ENCODE data around the gene RCAN2.

The RCAN2 gene

DNA sequence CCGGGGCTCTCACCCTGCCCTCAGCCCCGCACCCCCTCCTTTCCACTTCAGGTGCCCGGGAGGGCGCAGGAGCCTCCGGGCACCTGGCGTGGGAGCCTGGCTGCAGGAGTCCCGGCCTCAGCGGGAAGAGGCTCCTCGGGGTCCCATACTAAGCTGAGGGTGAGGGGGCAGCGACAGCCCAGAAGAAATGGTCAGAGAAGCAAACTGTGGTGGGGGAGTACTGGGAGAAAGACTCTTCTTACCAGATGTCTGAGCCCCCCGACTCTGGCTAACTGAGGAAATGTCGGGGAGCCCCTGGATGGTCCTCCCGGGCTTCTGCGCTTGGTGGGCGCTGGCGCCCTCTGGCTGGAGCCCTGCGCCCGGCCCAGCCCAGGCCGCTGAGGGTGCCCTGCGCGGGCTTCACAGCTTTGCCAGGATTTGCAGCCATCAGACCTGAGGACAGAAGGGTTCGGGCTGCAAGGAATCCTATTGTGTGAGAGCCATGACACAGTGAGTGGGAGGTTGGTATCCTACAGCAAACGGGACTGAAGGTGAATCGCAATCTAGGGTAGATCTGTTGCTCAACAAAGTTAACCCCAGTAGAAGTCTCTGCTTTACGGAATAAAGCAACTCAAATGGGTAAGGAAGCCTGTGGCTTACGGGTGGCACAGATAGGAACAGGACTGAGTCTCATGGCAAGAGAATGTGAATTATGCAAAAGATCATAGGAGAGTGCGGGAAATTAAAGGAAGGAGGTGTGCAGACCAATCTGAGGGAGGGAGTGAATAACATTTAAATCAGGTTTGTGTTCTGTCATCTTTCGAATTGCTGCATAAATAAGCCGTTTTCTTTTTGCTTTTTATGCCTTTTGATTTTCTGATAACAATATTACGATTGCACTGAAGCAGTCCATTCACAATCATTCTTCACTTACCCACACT lies 639 bp upstream of the RCAN2 start:
- DNase-seq: peak; percentile 10

DNA sequence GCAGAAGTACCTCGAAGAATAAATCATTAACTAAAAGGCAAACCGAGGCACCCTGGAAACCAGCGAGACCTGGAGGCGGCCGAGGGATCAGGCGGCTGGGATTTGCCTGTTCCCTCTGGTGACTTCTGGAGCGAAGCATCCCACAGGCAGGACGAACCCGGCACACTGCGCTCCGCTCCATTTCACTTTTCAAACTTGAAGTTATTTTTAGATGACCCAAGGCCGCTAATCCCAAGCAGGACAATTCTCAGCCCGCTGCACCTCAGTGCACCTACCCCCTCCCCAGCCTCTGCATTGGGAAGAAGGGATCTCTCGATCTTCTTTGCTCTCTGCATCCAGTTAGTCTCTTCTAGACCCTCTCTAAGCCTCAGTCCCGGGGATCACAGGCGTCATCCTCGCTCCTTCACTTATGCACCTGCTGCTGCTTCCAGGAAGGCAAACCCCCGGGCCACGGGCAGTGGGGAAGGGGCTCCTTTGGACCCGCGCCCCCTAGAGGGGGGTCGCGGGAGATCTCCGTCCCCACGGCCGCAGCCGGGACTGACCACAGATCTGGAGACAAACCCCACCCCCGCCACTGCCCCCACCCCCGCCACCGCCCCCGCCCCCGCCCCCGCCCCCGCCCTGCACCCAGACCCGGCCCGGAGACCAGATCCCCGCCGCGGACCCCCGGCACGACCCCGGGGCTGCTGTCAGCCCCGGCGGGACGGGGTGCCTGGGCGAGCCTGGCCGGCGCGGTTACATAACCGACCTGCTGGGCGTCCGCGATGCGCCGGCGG lies 636 bp downstream of the RCAN2 start:
- DNase-seq: no peak

DNA sequence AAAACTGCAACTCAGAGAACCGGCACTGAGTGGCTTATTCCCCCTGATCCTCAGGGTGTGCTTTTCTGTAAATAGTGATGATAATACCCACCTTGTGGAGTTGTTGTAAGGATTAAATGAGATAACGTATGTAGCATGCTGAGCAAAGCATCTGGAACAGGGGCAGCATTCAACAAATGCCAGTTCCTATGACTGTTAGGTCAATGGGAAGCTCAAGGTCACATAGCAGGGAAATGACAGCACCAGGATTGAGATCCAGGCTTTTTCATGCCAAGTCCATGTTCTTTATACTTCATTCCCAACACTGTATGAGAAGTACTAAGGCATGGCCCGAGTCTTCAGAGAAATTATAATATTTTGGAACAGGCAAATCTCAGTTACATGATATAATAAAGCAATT lies 5.1 kb downstream of the RCAN2 start:
- DNase-seq: no peak

DNA sequence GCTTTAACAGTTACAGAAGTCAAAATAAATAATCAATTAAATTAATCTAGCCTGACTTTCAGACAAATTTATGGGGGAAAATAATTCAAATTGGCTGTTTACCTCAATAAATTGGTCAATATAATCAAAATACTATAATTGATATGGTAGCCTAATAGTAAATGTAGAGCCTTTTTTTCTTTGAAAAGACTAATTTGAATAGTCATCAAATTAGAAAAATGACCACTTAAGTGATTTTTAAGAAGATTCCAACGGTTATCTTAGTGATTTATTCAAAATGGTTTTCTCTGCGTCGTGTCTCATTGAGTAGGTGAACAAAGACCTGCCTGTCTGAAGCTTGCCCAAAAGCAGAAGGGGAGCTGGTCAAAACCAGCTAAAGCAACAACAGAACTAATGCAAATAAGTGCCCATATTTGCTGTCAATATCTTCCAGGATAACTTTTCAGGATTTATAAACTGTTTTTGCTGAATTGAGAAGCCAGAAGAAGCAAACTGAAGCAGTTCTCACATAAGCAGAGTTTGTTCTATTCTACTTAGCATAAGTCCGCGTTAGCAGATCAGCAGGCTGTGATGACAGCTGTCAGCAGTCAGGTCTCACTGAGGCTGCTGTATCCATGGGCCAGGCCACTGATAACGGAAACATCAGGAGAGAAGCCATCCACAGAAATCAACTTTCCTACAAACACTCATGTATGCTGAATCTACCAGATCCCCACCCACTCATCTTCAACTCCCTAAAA lies 7.0 kb downstream of the RCAN2 start:
- DNase-seq: no peak

DNA sequence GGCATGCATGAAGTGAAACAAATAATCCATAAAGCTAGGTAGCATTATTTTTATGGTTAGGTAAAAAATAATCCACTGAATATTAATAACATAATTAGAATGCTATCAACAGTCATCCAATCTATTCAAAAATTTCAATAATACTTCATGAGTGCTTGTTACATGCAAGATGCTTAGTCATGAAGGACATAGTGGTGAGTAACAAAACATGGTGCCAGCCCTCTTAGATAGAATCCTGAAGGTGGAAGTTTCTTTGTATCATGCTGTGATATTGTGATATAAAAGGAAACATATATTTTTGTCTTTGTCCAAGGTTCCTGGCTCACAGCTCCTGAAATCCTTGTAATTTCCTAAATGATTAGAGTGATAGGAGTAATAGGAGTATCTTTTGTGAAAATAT lies 14.9 kb downstream of the RCAN2 start:
- no peak for DNase-seq

DNA sequence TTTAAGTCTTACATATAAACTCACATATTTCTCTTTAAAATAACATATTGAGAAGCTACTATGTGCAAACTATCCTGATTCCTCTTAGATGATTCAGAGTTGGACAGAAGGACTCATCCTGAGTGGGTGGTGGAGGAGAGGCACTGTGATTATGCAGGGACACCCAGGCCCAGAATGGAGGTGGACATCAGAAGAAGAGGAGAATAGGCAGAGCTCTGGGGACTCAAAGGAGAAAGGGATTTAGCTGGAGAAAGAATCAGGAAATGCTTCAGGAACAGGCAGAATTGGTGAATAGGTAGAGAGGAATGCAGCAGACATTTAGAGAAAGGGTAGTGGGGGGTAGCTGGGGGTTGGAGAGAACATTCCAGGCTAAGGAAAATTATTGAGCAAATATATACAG lies 17.4 kb downstream of the RCAN2 start:
- DNase-seq: no peak

DNA sequence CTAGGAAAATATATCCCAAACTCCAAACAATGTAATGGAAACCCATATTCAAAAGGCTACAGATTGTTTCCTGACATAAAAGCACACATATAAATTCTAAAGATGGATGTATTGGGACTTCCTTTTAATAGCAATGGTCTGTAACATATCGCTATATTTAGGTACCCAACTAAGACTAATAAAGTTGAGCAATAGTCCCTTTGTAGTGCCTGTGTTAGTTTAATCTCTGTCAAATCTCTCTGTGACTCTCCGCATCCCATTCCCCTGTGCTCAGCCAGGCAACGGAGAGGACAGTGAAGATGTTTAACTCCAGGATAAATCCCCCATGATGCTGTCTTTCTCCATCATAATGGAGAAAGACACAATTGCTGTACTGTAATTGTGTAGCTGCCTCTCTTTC lies 19.0 kb downstream of the RCAN2 start:
- DNase-seq: no peak

DNA sequence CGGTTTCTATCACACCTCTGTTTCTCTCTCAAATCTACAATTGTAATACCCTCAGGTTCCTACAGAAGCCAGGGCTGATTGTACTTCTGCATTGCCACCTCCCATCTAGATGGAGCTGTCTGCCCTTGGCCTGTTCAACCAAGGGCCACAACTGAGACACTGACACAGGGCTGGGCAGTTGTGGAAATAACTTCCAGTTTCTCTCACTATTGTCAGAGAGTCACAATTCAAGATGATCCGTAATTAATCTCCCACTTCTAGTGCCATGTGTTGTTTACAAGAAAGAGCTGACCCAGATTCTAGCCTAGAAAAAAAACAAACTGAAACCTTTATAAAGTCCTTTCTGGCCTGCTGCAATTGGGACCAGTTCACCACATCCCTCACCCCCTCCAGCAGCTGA lies 22.2 kb downstream of the RCAN2 start:
- no peak for DNase-seq

DNA sequence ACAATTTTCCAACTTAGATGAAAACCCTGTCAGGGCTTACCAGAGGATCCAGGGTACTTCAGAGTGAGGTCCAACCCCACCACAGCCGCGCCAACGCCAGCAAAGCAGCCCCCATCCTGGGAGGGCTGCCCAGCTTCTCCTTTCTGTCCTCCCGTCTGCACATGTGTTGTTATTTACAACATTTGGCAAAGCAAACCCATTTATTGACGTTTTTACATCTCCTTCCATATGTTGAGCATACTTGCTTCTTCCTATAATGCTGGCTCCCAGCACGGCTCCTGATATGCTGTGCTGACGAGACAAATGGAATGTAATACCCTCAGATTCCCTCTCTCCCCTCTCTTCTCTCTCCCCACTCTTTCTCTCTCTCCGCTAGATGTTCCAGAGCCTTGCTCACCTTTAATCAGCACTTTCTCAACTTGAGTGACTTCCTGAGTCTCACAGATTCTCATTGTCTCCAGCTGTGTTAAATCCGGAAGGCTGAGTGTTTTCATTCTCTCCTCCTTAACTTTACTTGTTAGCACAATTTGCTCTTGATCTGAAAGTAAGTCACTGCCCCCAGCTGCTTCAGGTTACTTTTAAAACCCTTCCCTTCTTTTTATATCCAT lies 22.7 kb downstream of the RCAN2 start:
- no peak for DNase-seq

DNA sequence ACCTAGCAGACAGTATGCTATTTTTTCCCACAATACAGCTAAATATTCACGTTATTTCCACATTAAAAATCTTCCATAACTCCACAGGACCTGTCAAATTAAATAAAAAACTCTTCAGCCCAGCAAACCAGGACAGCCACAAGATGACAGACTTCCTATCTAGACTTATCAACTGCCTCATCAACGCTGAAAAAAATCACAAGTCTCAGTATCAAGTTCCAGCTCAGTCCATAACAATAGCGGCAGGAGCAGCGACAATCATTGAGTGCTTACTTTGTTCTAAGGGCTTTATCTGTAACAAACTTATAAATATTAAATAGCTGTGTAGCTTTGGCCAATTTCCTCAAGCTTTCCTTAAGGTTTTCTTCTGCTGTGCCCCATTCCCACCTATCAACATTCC lies 24.7 kb downstream of the RCAN2 start:
- no peak for DNase-seq

DNA sequence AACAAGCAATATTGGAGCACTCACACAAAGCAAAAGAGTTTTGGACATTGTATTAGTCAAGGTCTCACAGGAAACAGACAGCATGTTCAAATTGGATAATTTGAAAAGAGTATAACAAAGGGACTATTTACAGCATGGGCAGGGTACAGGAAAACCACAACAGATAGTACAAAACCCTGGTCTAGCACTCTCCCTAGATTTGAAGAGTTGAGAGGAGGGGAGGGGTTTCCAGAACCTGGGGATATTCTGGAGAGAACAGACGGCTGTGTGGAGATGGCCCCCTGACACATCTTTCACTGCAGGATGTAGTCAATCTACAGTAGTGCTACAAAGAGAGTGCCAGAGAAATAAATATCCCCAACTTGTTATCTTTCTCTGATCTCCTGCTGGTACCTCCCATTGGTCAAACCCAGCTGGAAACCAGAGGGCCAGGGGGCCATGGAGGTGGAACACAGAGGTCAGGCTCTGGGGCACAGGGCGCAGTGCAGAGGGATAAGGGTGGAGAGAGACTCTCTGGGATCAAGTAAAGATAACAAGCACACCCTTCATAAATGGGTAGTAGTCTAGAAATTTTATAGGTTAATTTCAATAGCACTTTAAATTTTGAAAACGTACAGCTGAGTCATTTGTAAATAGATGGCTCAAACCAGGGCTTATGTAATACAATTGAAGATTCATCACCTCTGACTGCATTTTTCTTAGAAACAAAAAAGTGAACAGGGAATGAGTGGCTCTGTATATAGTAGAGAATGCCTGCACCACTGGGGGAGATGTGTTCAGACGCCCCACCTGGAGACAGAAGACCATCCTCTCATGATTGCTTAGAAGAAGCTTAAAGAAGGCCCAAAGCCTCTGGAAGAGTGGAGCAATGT lies 25.7 kb downstream of the RCAN2 start:
- DNase-seq: no peak

DNA sequence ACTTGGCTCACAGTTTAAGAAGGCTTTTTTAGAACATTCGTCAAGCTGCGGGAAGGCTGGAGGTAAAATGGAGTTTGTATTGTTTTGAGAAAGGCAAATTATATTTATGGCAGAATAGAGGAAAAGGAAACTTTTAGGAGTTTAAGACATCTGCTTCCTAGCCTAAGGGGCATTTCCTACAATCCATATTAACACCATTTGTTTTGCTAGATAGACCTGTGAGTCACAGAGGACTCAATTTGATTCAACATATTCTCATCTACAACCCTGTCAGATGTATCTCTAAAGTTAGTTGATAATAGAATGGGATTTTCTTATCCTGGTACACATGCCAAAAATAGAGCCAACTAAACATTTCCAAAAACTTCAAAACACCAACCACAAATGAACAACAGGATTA lies 35.0 kb downstream of the RCAN2 start:
- no peak for DNase-seq

DNA sequence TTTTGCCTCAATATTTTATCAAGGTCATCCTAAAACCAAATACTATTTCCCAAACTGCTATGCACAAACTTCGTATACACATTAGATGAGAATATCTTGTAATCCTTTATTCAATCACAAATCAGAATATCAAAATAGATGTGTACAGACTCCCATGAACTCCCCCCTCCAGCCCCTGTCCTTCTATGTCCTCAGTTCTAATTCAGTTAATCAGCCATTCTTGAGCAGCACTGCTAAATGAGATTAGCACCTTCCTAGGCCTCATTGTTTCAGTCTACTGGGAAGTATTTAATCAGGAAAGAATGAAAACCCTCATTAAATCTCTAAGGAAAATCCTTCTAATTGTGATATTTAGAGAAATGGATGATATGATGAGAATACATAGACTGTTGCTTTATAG lies 36.6 kb downstream of the RCAN2 start:
- DNase-seq: no peak

DNA sequence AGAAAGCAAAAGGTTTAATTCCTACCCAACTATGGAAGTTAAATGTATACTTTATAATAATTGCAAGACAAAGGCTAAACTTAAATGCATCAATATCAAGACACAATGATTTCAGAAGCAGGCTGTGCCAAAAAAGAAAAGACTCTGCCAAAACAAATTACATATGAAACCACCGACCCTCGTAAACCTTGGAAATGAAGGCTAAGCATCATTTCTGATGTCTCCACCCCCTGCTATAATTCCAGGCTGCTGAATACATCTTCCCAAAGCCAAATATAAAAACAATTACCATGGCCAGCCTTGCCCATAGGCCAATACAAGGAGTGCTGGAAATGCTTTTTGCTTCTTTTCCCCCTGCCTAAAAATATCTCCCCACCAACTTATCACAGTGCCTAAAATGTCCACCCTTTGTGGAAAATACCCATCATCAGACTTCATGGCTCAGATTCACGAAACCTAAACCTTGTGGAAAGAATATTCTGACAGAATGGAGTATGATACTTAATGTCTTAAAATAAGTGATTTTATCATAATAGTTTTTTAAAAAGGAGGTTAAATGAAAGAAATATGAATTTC lies 37.4 kb downstream of the RCAN2 start:
- no peak for DNase-seq

DNA sequence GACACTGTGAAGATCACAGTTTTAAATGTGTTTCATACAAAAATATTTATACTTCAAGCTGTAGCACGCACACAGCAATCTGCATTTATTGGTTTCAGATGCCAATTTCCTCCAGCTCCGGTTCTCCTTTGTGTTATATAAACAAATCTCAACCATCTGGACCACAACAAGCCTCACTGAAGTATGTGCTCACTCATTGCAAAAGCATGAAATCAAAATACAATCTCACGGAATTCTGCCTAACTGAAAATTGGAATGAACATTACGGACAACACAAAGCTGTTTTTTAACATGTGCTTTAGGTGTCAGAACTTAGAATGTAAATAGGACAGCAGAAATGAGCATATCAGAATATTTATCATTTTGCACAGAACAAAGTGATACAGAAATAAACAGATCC lies 38.0 kb downstream of the RCAN2 start:
- DNase-seq: no peak

DNA sequence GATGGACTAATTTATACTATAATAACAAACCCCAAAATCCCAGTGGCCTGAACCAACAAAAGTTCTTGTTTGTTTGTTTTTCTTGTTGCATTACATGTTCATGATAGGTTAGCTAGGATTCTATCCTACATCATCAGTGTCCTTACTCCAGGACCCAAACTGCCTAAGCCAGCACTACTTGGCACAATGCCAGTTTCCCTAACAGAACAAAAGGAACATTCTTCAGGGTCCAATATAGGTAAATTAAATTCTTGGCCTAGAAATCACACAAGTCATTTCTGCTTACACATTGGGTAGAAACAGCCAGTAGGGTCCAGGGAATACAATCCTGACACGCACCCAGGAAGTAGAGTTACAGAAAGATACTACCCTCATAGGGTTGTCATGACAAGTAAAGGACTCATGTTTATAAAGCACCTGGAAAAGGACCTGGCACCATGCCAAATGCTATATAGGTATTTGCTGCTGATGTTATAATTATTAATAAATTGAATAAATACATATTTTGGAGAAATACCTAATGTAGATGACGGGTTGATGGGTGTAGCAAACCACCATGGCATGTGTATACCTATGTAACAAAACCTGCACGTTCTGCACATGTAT lies 38.8 kb downstream of the RCAN2 start:
- DNase-seq: no peak

DNA sequence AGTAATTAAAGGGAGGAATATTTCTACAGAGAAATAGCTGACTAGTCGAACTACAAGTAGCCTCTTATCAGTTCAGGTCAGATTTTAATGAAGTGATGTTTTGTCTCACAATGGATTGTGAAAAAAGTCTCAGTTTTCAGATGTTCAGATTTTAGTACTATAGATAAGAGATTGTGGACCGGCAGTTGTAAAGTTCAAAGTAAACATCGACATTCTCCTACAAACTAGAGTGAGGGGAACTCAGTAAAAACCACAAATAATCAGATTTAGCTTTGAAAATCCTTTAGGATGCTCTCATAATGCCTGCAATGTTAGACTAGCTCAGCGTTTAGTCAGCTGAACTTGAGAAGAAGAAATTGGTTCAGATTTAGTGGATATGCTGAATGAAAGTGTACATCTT lies 39.9 kb downstream of the RCAN2 start:
- no peak for DNase-seq

DNA sequence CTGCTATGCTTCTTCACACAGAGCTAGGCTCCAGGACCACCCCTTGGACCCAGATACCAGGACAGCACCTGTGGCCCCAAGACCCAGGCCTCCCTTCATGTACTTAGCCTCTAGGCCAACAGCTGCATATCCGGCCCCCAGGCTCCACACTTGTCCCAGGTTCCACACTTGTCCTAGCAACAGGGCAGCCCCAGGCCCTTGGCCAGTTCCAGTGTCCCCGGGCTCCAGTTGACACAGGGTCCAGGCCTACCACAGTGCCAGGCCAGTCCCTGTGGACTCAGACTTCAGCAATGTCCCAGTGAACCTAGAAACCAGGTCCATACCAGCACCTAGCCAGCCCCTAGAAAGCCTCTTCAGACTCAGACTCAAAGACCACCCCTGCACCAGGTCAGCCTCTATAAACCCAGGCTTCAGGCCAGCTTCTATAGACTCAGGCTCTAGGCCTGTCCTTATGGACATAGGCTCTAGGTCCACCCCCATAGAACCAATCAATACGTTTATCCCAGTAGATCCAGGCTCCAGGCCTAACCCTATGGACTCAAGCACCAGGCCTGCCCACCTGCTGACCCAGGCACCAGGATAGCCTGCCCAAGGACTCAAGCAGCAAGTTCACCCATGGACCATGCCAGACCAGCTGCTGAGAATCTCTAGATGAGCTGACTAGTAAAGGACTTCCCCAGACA lies 46.3 kb downstream of the RCAN2 start:
- no peak for DNase-seq

DNA sequence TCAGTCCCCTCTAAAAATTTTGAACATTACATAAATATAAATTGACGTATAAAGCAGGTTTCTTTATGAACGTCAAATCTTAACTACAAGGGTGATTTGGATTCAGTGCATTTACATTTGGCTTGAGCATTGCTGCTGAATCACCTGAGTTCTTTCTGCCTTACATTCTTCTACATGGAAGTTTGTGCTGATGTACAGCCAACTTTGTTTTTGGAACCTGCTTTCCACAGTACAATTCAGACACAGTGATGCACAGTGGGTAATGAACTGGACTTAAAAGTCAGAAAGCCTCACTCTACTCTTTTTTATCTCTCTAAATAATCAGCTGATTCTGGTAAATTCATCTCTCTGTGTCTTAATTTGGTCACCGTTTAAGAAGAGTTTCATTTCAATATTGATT lies 47.6 kb downstream of the RCAN2 start:
- DNase-seq: no peak

DNA sequence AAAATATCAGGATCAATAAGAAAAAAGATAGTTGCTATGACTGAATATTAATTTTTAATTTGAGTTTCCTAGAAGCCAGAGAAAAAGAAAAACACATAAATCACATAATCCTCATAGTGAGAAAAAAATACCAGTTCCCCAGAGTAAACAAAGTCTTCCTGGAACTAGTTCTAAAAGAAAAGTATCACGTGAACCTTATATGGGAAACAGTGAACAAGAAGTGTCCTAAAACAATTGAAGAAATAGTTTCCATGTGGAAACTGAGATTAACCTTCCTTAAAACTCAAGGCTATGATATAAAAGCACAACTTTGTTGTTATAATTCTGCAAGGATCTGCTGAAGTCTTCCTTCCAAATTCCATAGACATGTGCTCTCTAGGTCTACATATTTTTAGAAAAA lies 50.6 kb downstream of the RCAN2 start:
- no peak for DNase-seq

DNA sequence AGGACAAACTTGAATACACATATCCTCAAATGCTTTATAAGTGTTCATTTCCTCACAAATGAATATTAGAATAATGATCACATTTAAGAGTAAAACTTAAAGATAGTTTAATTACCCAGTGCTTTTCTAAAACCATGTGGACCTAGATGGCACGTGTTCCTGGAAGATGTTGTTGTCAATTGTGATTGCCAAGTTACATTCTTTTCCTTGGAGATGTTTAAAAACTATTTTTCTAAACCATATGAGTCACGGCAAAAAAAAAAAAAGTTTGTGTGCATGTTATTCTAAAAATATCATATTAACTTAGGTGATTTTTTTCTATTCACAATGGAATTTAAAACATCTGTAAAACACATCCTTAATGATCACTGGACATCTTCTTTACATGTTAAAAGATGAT lies 51.1 kb downstream of the RCAN2 start:
- DNase-seq: no peak
